DND-41 (cell line): ENCODE results near the gene RHBDD3.
A peak's percentile ranks its signal among the peaks of the same experiment; 100 is the strongest.

Experiments used
- ATAC-seq: fragments of 200-7000 bp; cut with Tn5 transposase; 3 replicates; pipeline ENCODE4 v1.9.1; 2021; ENCODE audit warnings: low read depth; ENCODE audit not compliant: insufficient read depth
- DNase-seq: peaks from one replicate; pipeline ENCODE4 v3.0.0-alpha.2; 2020
- H2AFZ ChIP-seq: 2 replicates; pipeline ENCODE4 v1.6.0; 2012; ENCODE audit warnings: low read depth, low read length
- H3K27ac ChIP-seq: 2 replicates; pipeline ENCODE4 v1.5.1; 2012; ENCODE audit warnings: low read length, inconsistent platforms
- H3K27me3 ChIP-seq: fragments of 200-600 bp; sonication (generic); 2 replicates; pipeline ENCODE4 v1.6.0; 2012; ENCODE audit warnings: low read length, mild to moderate bottlenecking, inconsistent platforms; ENCODE audit not compliant: insufficient read depth, poor library complexity
- H3K36me3 ChIP-seq: 2 replicates; pipeline ENCODE4 v1.5.1; 2012; ENCODE audit warnings: low read length, inconsistent platforms; ENCODE audit not compliant: insufficient read depth
- H3K4me1 ChIP-seq: 2 replicates; pipeline ENCODE4 v1.5.1; 2012; ENCODE audit warnings: mild to moderate bottlenecking, low read length; ENCODE audit not compliant: insufficient read depth
- H3K4me2 ChIP-seq: 2 replicates; pipeline ENCODE4 v1.6.0; 2012; ENCODE audit warnings: mild to moderate bottlenecking, moderate library complexity, low read length, inconsistent platforms; ENCODE audit not compliant: insufficient read depth
- H3K4me3 ChIP-seq, 2 experiments: fragments of 200-600 bp in 1 of 2; shearing (Covaris generic) in 1 of 2; 2 replicates each; pipeline ENCODE4 v1.5.1; 2012 to 2016; ENCODE audit warnings: inconsistent platforms in 2 of 2, low read length in 2 of 2, mild to moderate bottlenecking in 2 of 2, low read depth in 1 of 2, moderate library complexity in 1 of 2
- H3K79me2 ChIP-seq: 2 replicates; pipeline ENCODE4 v1.6.0; 2012; ENCODE audit warnings: low read length, inconsistent platforms; ENCODE audit not compliant: insufficient read depth
- H3K9ac ChIP-seq: 2 replicates; pipeline ENCODE4 v1.6.0; 2012; ENCODE audit warnings: low read depth, mild to moderate bottlenecking, inconsistent platforms, low read length, moderate library complexity
- H3K9me3 ChIP-seq: 2 replicates; pipeline ENCODE4 v1.5.1; 2012; ENCODE audit warnings: low read length, moderate library complexity, mild to moderate bottlenecking, inconsistent platforms; ENCODE audit not compliant: insufficient read depth, severe bottlenecking
- H4K20me1 ChIP-seq: 2 replicates; pipeline ENCODE4 v1.6.0; 2012; ENCODE audit warnings: low read length; ENCODE audit not compliant: insufficient read depth
- EZH2 ChIP-seq: IDR thresholded peaks from 3 replicates; pipeline ENCODE4 v1.6.1; 2012; ENCODE audit warnings: borderline replicate concordance, low read depth, mild to moderate bottlenecking, moderate library complexity, low read length, inconsistent platforms; ENCODE audit not compliant: severe bottlenecking
- TF ChIP-seq, protein P1 (sequence below): IDR thresholded peaks from 2 replicates; pipeline ENCODE4 v1.5.1; 2012; ENCODE audit warnings: borderline replicate concordance, low read length, moderate library complexity, mild to moderate bottlenecking; ENCODE audit not compliant: poor library complexity, severe bottlenecking; ENCODE audit errors: extremely low read depth

RHBDD3 gene

DNA sequence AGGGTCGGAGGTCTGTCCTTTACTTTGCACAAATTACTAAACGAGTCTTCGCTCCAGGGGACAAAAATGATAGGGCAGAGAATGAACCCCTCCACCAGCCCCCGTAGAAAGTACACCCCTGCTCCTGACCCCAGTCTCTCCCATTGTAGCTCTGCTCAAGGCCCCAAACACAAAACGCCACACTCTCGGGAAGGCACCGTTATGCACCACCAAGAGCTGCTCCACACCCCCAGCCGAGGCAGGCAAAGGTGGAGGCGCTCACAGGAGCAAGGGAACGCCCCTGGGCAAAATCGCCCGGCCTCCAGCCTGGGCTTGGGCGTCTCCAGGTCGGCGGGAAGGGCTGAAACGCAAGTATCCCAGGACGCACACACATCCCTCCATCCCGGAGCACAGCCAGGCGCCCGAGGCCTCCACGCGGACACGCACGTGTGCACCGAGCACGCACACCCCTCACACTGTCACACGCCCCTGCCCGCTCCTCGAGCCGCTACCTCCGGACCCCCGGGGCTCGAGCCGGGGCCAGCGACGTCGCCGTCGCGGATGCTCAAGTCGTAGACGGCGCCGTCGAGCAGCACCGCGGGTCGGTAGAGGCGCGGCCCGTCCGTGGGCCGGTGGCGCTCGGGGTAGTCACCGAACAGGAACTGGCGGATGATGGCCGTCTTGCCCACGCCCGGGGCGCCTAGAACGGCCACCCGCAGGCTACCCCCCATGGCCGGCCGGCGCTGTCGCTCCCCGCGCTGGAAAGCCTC, 46.9 kb upstream of the RHBDD3 start:
- peaks cover 9% of the 10 kb centered on the region for H3K27me3 ChIP-seq
- no peak overlapping the region; the same call in 1 of the 2 replicates for H3K9ac ChIP-seq
- peaks cover 11% of the 10 kb centered on the region; the same call in 1 of the 2 replicates for H3K4me1 ChIP-seq
- H3K27ac ChIP-seq: no peak overlapping the region
- ATAC-seq (no peak), DNase-seq (no peak)
- peak overlapping the region in 1 of 2 experiments; percentile 36; a peak in 1 of 4 replicates for H3K4me3 ChIP-seq
- H4K20me1 ChIP-seq: peaks cover 5% of the 10 kb centered on the region; the same call in 1 of the 2 replicates
- H3K79me2 ChIP-seq: no peaks in the 10 kb centered on the region
- H3K36me3 ChIP-seq: no peaks in the 10 kb centered on the region
- no peaks in the 10 kb centered on the region for H3K9me3 ChIP-seq
- peak overlapping the region; percentile 54; the same call in 1 of the 2 replicates for H3K4me2 ChIP-seq
- no peak for TF ChIP-seq EZH2
- TF ChIP-seq, protein P1, sequence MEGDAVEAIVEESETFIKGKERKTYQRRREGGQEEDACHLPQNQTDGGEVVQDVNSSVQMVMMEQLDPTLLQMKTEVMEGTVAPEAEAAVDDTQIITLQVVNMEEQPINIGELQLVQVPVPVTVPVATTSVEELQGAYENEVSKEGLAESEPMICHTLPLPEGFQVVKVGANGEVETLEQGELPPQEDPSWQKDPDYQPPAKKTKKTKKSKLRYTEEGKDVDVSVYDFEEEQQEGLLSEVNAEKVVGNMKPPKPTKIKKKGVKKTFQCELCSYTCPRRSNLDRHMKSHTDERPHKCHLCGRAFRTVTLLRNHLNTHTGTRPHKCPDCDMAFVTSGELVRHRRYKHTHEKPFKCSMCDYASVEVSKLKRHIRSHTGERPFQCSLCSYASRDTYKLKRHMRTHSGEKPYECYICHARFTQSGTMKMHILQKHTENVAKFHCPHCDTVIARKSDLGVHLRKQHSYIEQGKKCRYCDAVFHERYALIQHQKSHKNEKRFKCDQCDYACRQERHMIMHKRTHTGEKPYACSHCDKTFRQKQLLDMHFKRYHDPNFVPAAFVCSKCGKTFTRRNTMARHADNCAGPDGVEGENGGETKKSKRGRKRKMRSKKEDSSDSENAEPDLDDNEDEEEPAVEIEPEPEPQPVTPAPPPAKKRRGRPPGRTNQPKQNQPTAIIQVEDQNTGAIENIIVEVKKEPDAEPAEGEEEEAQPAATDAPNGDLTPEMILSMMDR: no peak
- H2AFZ ChIP-seq: no peak overlapping the region

DNA sequence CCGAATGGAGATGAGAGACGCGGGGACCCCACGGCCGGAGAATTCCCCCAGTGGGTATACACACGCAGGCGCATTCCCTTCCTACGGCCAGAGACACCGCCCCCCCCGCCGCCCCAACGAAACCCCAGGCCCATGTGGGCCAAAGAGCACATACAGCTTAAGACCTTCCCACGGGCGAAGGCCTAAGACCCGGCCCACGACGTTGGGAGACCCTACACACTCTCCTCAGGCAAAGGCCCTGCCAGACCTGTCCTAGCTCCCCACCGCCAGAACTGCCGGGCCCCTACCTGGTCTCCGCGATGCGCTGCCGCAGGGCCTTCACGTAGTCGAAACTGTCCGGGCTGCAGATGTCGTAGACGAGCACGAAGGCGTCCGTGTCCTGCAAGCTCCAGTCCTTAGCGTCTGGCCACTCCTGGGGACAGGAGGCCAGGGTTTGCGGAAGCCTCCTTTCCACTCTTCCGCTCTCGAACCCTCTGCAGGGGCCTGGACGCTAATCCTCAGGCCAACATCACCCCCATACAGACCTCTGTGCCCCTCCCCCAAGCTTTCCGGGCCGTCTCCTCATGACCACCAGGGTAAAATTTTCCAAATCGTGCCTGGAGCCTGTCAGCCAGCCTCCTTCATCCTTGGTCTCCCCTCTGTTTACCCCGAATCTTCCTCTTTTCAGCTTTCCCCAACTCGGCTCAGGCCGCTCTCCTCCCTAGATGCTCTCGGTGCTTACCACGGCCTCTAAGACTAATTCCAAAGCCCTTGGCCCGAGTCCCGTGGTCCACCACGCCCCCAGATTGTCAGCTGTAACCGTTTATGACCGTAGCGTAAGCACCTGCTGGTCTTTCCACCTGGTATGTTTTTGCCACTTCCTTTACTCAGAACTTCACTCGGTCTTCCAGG, 46.0 kb upstream of the RHBDD3 start:
- ATAC-seq (no peak), DNase-seq (no peak)
- no peak overlapping the region for H3K9ac ChIP-seq
- H4K20me1 ChIP-seq: peaks cover 5% of the 10 kb centered on the region; the same call in 1 of the 2 replicates
- peaks cover 9% of the 10 kb centered on the region for H3K27me3 ChIP-seq
- H3K4me2 ChIP-seq: peak overlapping the region; percentile 54; the same call in 1 of the 2 replicates
- no peak overlapping the region for H3K27ac ChIP-seq
- H2AFZ ChIP-seq: no peak overlapping the region
- TF ChIP-seq, protein P1: no peak
- no peak for TF ChIP-seq EZH2
- H3K79me2 ChIP-seq: no peaks in the 10 kb centered on the region
- peaks cover 11% of the 10 kb centered on the region; the same call in 1 of the 2 replicates for H3K4me1 ChIP-seq
- H3K4me3 ChIP-seq: no peak overlapping the region
- no peaks in the 10 kb centered on the region for H3K9me3 ChIP-seq
- no peaks in the 10 kb centered on the region for H3K36me3 ChIP-seq

DNA sequence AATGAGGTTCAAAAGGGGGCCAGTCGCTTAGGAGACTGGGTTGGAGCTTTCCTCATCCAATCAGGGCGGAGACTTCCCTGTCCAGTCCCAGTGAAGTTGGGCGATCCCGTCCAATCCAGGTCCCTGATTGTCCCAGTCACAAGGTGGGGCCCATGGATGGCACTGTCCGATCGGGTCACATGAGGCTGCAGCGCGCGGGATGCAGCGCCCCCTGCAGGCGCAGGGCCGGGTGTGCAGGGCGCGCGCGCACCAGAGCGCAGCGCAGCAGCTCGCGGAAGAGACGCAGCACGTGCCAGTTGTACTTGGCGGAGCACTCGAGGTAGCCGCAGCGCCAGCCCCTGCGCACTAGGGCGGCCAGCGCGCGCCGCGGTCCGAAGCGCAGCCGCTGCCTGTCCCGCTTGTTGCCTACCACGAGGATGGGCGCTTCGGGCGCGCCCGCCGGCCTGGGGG, 45.4 kb upstream of the RHBDD3 start:
- peaks cover 9% of the 10 kb centered on the region for H3K27me3 ChIP-seq
- no peak overlapping the region for H3K4me2 ChIP-seq
- H3K4me3 ChIP-seq: no peak overlapping the region
- peaks cover 11% of the 10 kb centered on the region; the same call in 1 of the 2 replicates for H3K4me1 ChIP-seq
- DNase-seq (no peak), ATAC-seq (no peak)
- H4K20me1 ChIP-seq: peaks cover 7% of the 10 kb centered on the region; the same call in 1 of the 2 replicates
- H3K27ac ChIP-seq: no peak overlapping the region
- H3K9me3 ChIP-seq: no peaks in the 10 kb centered on the region
- no peak overlapping the region for H3K9ac ChIP-seq
- H2AFZ ChIP-seq: no peak overlapping the region
- no peaks in the 10 kb centered on the region for H3K79me2 ChIP-seq
- no peaks in the 10 kb centered on the region for H3K36me3 ChIP-seq
- TF ChIP-seq, protein P1: peak; percentile 56
- TF ChIP-seq EZH2: no peak
